HCT116 (cell line): ENCODE measurements around the gene GALNT18. TPM values are rescaled to one million over a fixed set of nuclear protein-coding genes. Genes with fewer than 3 reads are reported as not detected.

ENCODE experiments used
- ATAC-seq: fragments of 200-7000 bp; cut with Tn5 transposase; 2 replicates; pipeline ENCODE4 v1.9.1; 2020; ENCODE audit warnings: mild to moderate bottlenecking, moderate library complexity
- BruUV-seq: library from RNA; stranded (reverse); fragments of 400-500 nt; replicated peaks from 2 replicates; lab custom pipeline; 2021; lab: Mats Ljungman, UMichigan
- CTCF ChIA-PET: fragments of 300-600 bp; sonication (Branson Sonifier 250); formaldehyde crosslinking; loops from one replicate; lab custom pipeline; 2021; ENCODE audit warnings: antibody characterized with exemption; lab: Charles Lee
- POLR2A ChIA-PET: fragments of 300-600, 350-600 bp; sonication (Branson Sonifier 250); formaldehyde crosslinking; loops from one replicate; lab custom pipeline; 2021; ENCODE audit warnings: antibody characterized with exemption; lab: Charles Lee
- RAD21 ChIA-PET, 2 experiments: fragments of 300-600 bp; sonication (Branson Sonifier 250); formaldehyde crosslinking; loops; one replicate each; lab custom pipeline; 2023; ENCODE audit warnings: low total read pairs in 2 of 2; ENCODE audit not compliant: uncharacterized antibody in 2 of 2, unreplicated experiment in 2 of 2, low non-redundant PET in 1 of 2; lab: Charles Lee
- DNase-seq: peaks from one replicate; pipeline ENCODE4 v3.0.0-alpha.2; 2010; ENCODE audit warnings: low read depth, low spot score
- H2AFZ ChIP-seq: fragments of 200-600 bp; shearing (Covaris generic), sonication (generic); 2 replicates; pipeline ENCODE4 v1.6.1; 2017; ENCODE audit warnings: low read depth, mixed run types, mixed read lengths, antibody characterized with exemption, low read length; ENCODE audit not compliant: poor library complexity, severe bottlenecking
- H3K27ac ChIP-seq: 2 replicates; pipeline ENCODE4 v1.5.1; 2012; ENCODE audit warnings: low read depth, low read length
- H3K27me3 ChIP-seq: fragments of 200-600 bp; sonication (generic); 2 replicates; pipeline ENCODE4 v1.6.1; 2016; ENCODE audit warnings: mixed run types, low read length, mixed read lengths; ENCODE audit not compliant: insufficient read depth
- H3K36me3 ChIP-seq, 2 experiments: fragments of 200-500 bp in 1 of 2; fragments of 200-600 bp in 1 of 2; sonication (Bioruptor generic) in 1 of 2; sonication (generic) in 1 of 2; 2 replicates each; pipeline versions ENCODE4 v1.5.1 to v1.6.1; 2014 to 2016; ENCODE audit warnings: low read length in 2 of 2, inconsistent platforms in 1 of 2, mixed read lengths in 1 of 2, mixed run types in 1 of 2; ENCODE audit not compliant: insufficient read depth in 2 of 2, control insufficient read depth in 1 of 2
- H3K4me1 ChIP-seq, 2 experiments: fragments of 200-600 bp in 1 of 2; sonication (generic) in 1 of 2; 2 replicates each; pipeline versions ENCODE4 v1.5.1 to v1.6.1; 2012 to 2017; ENCODE audit warnings: low read length in 2 of 2, inconsistent platforms in 1 of 2, mild to moderate bottlenecking in 1 of 2, mixed read lengths in 1 of 2, mixed run types in 1 of 2, moderate library complexity in 1 of 2; ENCODE audit not compliant: insufficient read depth in 2 of 2, control insufficient read depth in 1 of 2
- H3K4me2 ChIP-seq: fragments of 200-600 bp; sonication (generic); 2 replicates; pipeline ENCODE4 v1.6.1; 2017; ENCODE audit warnings: mixed run types, low read length, mixed read lengths
- H3K4me3 ChIP-seq, 2 experiments: fragments of 200-600 bp in 1 of 2; sonication (generic) in 1 of 2; replicated peaks in 1 of 2; 2 replicates each; pipeline ENCODE4 v1.5.1; 2011 to 2016; ENCODE audit warnings: low read length in 2 of 2, control low read depth in 1 of 2, low read depth in 1 of 2, mild to moderate bottlenecking in 1 of 2, mixed read lengths in 1 of 2, mixed run types in 1 of 2
- H3K79me2 ChIP-seq: fragments of 200-600 bp; sonication (generic); 2 replicates; pipeline ENCODE4 v1.6.1; 2017; ENCODE audit warnings: mild to moderate bottlenecking, mixed run types, low read length, moderate library complexity, mixed read lengths; ENCODE audit not compliant: insufficient read depth
- H3K9ac ChIP-seq: fragments of 200-600 bp; sonication (generic); 2 replicates; pipeline ENCODE4 v1.6.1; 2016; ENCODE audit warnings: low read length, mixed read lengths
- H3K9me2 ChIP-seq: fragments of 200-600 bp; sonication (generic), shearing (Covaris generic); 2 replicates; pipeline ENCODE4 v1.6.1; 2017; ENCODE audit warnings: mixed run types, mild to moderate bottlenecking, moderate library complexity; ENCODE audit not compliant: insufficient read depth
- H3K9me3 ChIP-seq, 2 experiments: fragments of 200-500 bp in 1 of 2; fragments of 200-600 bp in 1 of 2; sonication (Bioruptor generic) in 1 of 2; sonication (generic) in 1 of 2; 2 replicates each; pipeline ENCODE4 v1.6.1; 2014 to 2017; ENCODE audit warnings: low read length in 2 of 2, mixed read lengths in 2 of 2, inconsistent platforms in 1 of 2, low read depth in 1 of 2, mild to moderate bottlenecking in 1 of 2, mixed run types in 1 of 2, moderate library complexity in 1 of 2; ENCODE audit not compliant: control insufficient read depth in 1 of 2, insufficient read depth in 1 of 2
- H4K20me1 ChIP-seq: fragments of 200-600 bp; sonication (generic), shearing (Covaris generic); 2 replicates; pipeline ENCODE4 v1.6.1; 2017; ENCODE audit warnings: mixed run types, mild to moderate bottlenecking, moderate library complexity; ENCODE audit not compliant: insufficient read depth
- ATF3 ChIP-seq: IDR thresholded peaks from 2 replicates; pipeline ENCODE4 v1.6.1; 2012
- CTCF ChIP-seq, 3 experiments: fragments of 200-600 bp in 1 of 3; sonication (generic) in 1 of 3; IDR thresholded peaks in 2 of 3; conservative IDR thresholded peaks in 1 of 3; 2 replicates each; pipeline ENCODE4 v1.5.1; 2012 to 2017; ENCODE audit warnings: low read depth in 2 of 3, low read length in 2 of 3, antibody characterized with exemption in 1 of 3, borderline replicate concordance in 1 of 3, control low read depth in 1 of 3, mild to moderate bottlenecking in 1 of 3, mixed read lengths in 1 of 3, mixed run types in 1 of 3, moderate library complexity in 1 of 3; ENCODE audit not compliant: insufficient read depth in 1 of 3
- EGR1 ChIP-seq: IDR thresholded peaks from 2 replicates; pipeline ENCODE4 v1.6.1; 2012; ENCODE audit warnings: low read depth
- EZH2 ChIP-seq: fragments of 200-600 bp; sonication (generic); IDR thresholded peaks from 2 replicates; pipeline ENCODE4 v1.6.1; 2017; ENCODE audit warnings: antibody characterized with exemption, mixed run types
- FOSL1 ChIP-seq: IDR thresholded peaks from 2 replicates; pipeline ENCODE4 v1.6.1; 2012; ENCODE audit warnings: low read depth
- JUND ChIP-seq: IDR thresholded peaks from 2 replicates; pipeline ENCODE4 v1.6.1; 2012
- MAX ChIP-seq: IDR thresholded peaks from 2 replicates; pipeline ENCODE4 v1.6.1; 2012
- POLR2A ChIP-seq: IDR thresholded peaks from 2 replicates; pipeline ENCODE4 v1.7.0; 2011; ENCODE audit warnings: borderline replicate concordance; ENCODE audit not compliant: insufficient read depth, insufficient read length; ENCODE audit errors: extremely low read depth
- POLR2AphosphoS5 ChIP-seq: IDR thresholded peaks from 2 replicates; pipeline ENCODE4 v1.6.1; 2011; ENCODE audit warnings: mild to moderate bottlenecking, low read depth, low read length, moderate library complexity
- RAD21 ChIP-seq: IDR thresholded peaks from 2 replicates; pipeline ENCODE4 v1.6.1; 2012; ENCODE audit warnings: low read depth, mild to moderate bottlenecking
- REST ChIP-seq: IDR thresholded peaks from 2 replicates; pipeline ENCODE4 v1.6.1; 2012; ENCODE audit warnings: low read depth
- SP1 ChIP-seq: IDR thresholded peaks from 2 replicates; pipeline ENCODE4 v1.6.1; 2012; ENCODE audit warnings: low read depth
- SRF ChIP-seq: IDR thresholded peaks from 2 replicates; pipeline ENCODE4 v1.6.1; 2012; ENCODE audit warnings: low read depth
- TCF7L2 ChIP-seq: IDR thresholded peaks from 2 replicates; pipeline ENCODE4 v1.7.0; 2011; ENCODE audit warnings: borderline replicate concordance, inconsistent platforms; ENCODE audit not compliant: insufficient read depth, insufficient read length; ENCODE audit errors: extremely low read depth
- ZBTB33 ChIP-seq: IDR thresholded peaks from 2 replicates; pipeline ENCODE4 v1.6.1; 2011; ENCODE audit warnings: mild to moderate bottlenecking, low read length, moderate library complexity; ENCODE audit not compliant: insufficient replicate concordance; ENCODE audit errors: extremely low read depth
- ZFX ChIP-seq: fragments of 450-650 bp; IDR thresholded peaks from 2 replicates; pipeline ENCODE4 v1.6.1; 2017
- intact Hi-C: fragments of 100-400 bp; cut with micrococcal nuclease; formaldehyde crosslinking; loops from 2 replicates; pipeline ENCODE4 v1.10.0; 2022
- total RNA-seq: library from RNA; stranded (reverse); gene quantifications from one replicate; pipeline ENCODE4 v1.2.1, GENCODE V29; 2021; ENCODE audit not compliant: unreplicated experiment

GALNT18 gene
- total RNA-seq, 1 experiment from 2014 or later = 19.9 TPM

GRCh38 chr11:11252403-11252802, 369.4 kb downstream of the GALNT18 start:
- H3K4me1 ChIP-seq = no peaks in the 10 kb centered on the region
- POLR2A ChIA-PET = no interaction called here
- H3K9me3 ChIP-seq = no peaks in the 10 kb centered on the region
- no peaks in the 10 kb centered on the region for H3K79me2 ChIP-seq
- BruUV-seq = no TSS peak
- H3K4me3 ChIP-seq = no peak overlapping the region
- CTCF ChIA-PET = no interaction called here
- H4K20me1 ChIP-seq = no peaks in the 10 kb centered on the region
- no peak overlapping the region for H3K27ac ChIP-seq
- DNase-seq (no peak), ATAC-seq (no peak)
- H3K9me2 ChIP-seq = no peaks in the 10 kb centered on the region
- RAD21 ChIA-PET = no interaction called here
- no peaks in the 10 kb centered on the region for H3K36me3 ChIP-seq
- H3K27me3 ChIP-seq = peaks cover 13% of the 10 kb centered on the region; the same call in 1 of the 2 replicates
- TF ChIP-seq TCF7L2 (no peak), EGR1 (no peak), ATF3 (no peak), SP1 (no peak), POLR2A (no peak), RAD21 (no peak), MAX (no peak), POLR2AphosphoS5 (no peak), EZH2 (no peak), REST (no peak), ZBTB33 (no peak), SRF (no peak), ZFX (no peak), CTCF (IDR thresholded peaks at IDR 0.05 in 2 of 3, conservative IDR thresholded peaks at IDR 0.05 in 1 of 3; ENCODE audit: borderline replicate concordance in 1 of 3, insufficient read depth in 1 of 3, low read depth in 2 of 3, low read length in 2 of 3) (no peak), FOSL1 (no peak), JUND (no peak)
- TF ChIP-seq, all 23 proteins: peak for 0
- intact Hi-C loops = no loop called here
- no peak overlapping the region for H3K9ac ChIP-seq
- no peak overlapping the region for H3K4me2 ChIP-seq
- H2AFZ ChIP-seq = no peak overlapping the region
